MCF 10A (cell line): ENCODE data around the gene GJB1. TPM values are rescaled to one million over a fixed set of nuclear protein-coding genes. Genes with fewer than 3 reads are reported as not detected.

Experiments used
- BruUV-seq: library from RNA; stranded (reverse); fragments of 400-500 nt; replicated peaks from 2 replicates; lab custom pipeline; 2021; lab: Mats Ljungman, UMichigan
- CTCF ChIA-PET: fragments of 300-600 bp; sonication (Branson Sonifier 250); formaldehyde crosslinking; extraction: SDS; loops from one replicate; lab custom pipeline; 2021; ENCODE audit warnings: antibody characterized with exemption, inconsistent platforms; lab: Yijun Ruan, JAX
- POLR2A ChIA-PET: fragments of 300-600, 350-650 bp; sonication (Branson Sonifier 250); formaldehyde crosslinking; extraction: SDS; loops from one replicate; lab custom pipeline; 2020; ENCODE audit warnings: antibody characterized with exemption, inconsistent platforms; lab: Yijun Ruan, JAX
- DNase-seq: peaks from one replicate; pipeline ENCODE4 v3.0.0-alpha.2; 2018; ENCODE audit not compliant: unreplicated experiment
- H3K27ac Mint-ChIP-seq: one replicate; pipeline ENCODE4 v1.8.0; 2022; ENCODE audit warnings: mild to moderate bottlenecking, low read depth, mixed read lengths; ENCODE audit not compliant: unreplicated experiment
- H3K27me3 Mint-ChIP-seq: one replicate; pipeline ENCODE4 v1.8.0; 2022; ENCODE audit warnings: mixed read lengths; ENCODE audit not compliant: insufficient read depth, unreplicated experiment
- H3K36me3 Mint-ChIP-seq: one replicate; pipeline ENCODE4 v1.8.0; 2022; ENCODE audit warnings: mild to moderate bottlenecking, moderate library complexity, mixed read lengths; ENCODE audit not compliant: insufficient read depth, unreplicated experiment
- H3K4me1 Mint-ChIP-seq: one replicate; pipeline ENCODE4 v1.8.0; 2022; ENCODE audit warnings: mixed read lengths; ENCODE audit not compliant: insufficient read depth, unreplicated experiment
- H3K4me3 Mint-ChIP-seq: one replicate; pipeline ENCODE4 v1.8.0; 2022; ENCODE audit warnings: mild to moderate bottlenecking, moderate library complexity, mixed read lengths; ENCODE audit not compliant: unreplicated experiment
- H3K9me3 Mint-ChIP-seq: one replicate; pipeline ENCODE4 v1.8.0; 2022; ENCODE audit warnings: mixed read lengths; ENCODE audit not compliant: unreplicated experiment
- CTCF ChIP-seq: fragments of 200-600 bp; IDR thresholded peaks from one replicate; pipeline ENCODE4 v1.8.0; 2022; ENCODE audit warnings: antibody characterized with exemption, mild to moderate bottlenecking; ENCODE audit not compliant: unreplicated experiment
- intact Hi-C: fragments of 100-400 bp; cut with micrococcal nuclease; formaldehyde crosslinking; loops from 2 replicates; pipeline ENCODE4 v1.14.1; 2022
- total RNA-seq: library from RNA; stranded (reverse); gene quantifications from 2 replicates; pipeline ENCODE4 v1.2.3, GENCODE V29; 2022

The GJB1 gene
- total RNA-seq, 1 experiment from 2014 or later = not detected

- POLR2A ChIA-PET = no interaction called here
- intact Hi-C loops = no loop called here
- Mint-ChIP-seq H3K9me3 (no peaks in the 10 kb centered on the region), H3K36me3 (no peaks in the 10 kb centered on the region), H3K27me3 (peaks cover 41% of the 10 kb centered on the region), H3K4me3 (no peak overlapping the region), H3K4me1 (no peaks in the 10 kb centered on the region), H3K27ac (no peak overlapping the region)
- BruUV-seq = no TSS peak
- no peak for DNase-seq
- CTCF ChIA-PET = interaction anchor here (0.5 kb wide), 1 partner anchor 8 kb away, joined by 3 read pairs; no protein-coding TSS in a partner anchor
- no peak for TF ChIP-seq CTCF
Measured at GRCh38 chrX:71199252-71200008, 23.6 kb upstream of the GJB1 start.

GRCh38 chrX:71210816-71211215 is 12.2 kb upstream of the GJB1 start:
- TF ChIP-seq CTCF = no peak
- no peaks in the 10 kb centered on the region for H3K4me1 Mint-ChIP-seq
- intact Hi-C loops = no loop called here
- no peak for DNase-seq
- CTCF ChIA-PET = interaction anchor here (0.6 kb wide), 1 partner anchor 191 kb away, joined by 4 read pairs; no protein-coding TSS in a partner anchor
- peaks cover 2% of the 10 kb centered on the region for H3K9me3 Mint-ChIP-seq
- H3K4me3 Mint-ChIP-seq = no peak overlapping the region
- no peaks in the 10 kb centered on the region for H3K36me3 Mint-ChIP-seq
- BruUV-seq = no TSS peak
- H3K27ac Mint-ChIP-seq = no peak overlapping the region
- H3K27me3 Mint-ChIP-seq = peaks cover 64% of the 10 kb centered on the region
- POLR2A ChIA-PET = no interaction called here

- no peak for DNase-seq
- Mint-ChIP-seq H3K36me3 (no peaks in the 10 kb centered on the region), H3K27me3 (peaks cover 81% of the 10 kb centered on the region), H3K4me3 (no peak overlapping the region), H3K4me1 (no peaks in the 10 kb centered on the region), H3K27ac (no peak overlapping the region), H3K9me3 (no peaks in the 10 kb centered on the region)
- CTCF ChIA-PET = interaction anchor here (0.5 to 0.6 kb wide), 2 partner anchors 11 to 26 kb away, joined by 3 read pairs; no protein-coding TSS in a partner anchor
- POLR2A ChIA-PET = no interaction called here
- TF ChIP-seq CTCF = no peak
- intact Hi-C loops = no loop called here
- no TSS peak for BruUV-seq
Measured at GRCh38 chrX:71212536-71212935, 10.5 kb upstream of the GJB1 start.

- Mint-ChIP-seq H3K27ac (no peak overlapping the region), H3K36me3 (no peaks in the 10 kb centered on the region), H3K4me3 (no peak overlapping the region), H3K27me3 (peaks cover 75% of the 10 kb centered on the region), H3K9me3 (no peaks in the 10 kb centered on the region), H3K4me1 (no peaks in the 10 kb centered on the region)
- no peak for TF ChIP-seq CTCF
- ChIA-PET CTCF (interaction anchor here (1.2 kb wide), 1 partner anchor 40 kb away, joined by 6 read pairs; the partner anchor contains the start of gene ZMYM3), POLR2A (no interaction called here)
- no peak for DNase-seq
- intact Hi-C loops = no loop called here
- no TSS peak for BruUV-seq
Measured at GRCh38 chrX:71214152-71214551, 8.9 kb upstream of the GJB1 start.
